MCF 10A (cell line): ENCODE results near the gene RIPK4. TPM values are rescaled to one million over a fixed set of nuclear protein-coding genes. Genes with fewer than 3 reads are reported as not detected.
A peak's percentile ranks its signal among the peaks of the same experiment; 100 is the strongest.

Experiments
- BruUV-seq: library from RNA; stranded (reverse); fragments of 400-500 nt; replicated peaks from 2 replicates; lab custom pipeline; 2021; lab: Mats Ljungman, UMichigan
- CTCF ChIA-PET: fragments of 300-600 bp; sonication (Branson Sonifier 250); formaldehyde crosslinking; extraction: SDS; loops from one replicate; lab custom pipeline; 2021; ENCODE audit warnings: antibody characterized with exemption, inconsistent platforms; lab: Yijun Ruan, JAX
- POLR2A ChIA-PET: fragments of 300-600, 350-650 bp; sonication (Branson Sonifier 250); formaldehyde crosslinking; extraction: SDS; loops from one replicate; lab custom pipeline; 2020; ENCODE audit warnings: antibody characterized with exemption, inconsistent platforms; lab: Yijun Ruan, JAX
- DNase-seq: peaks from one replicate; pipeline ENCODE4 v3.0.0-alpha.2; 2018; ENCODE audit not compliant: unreplicated experiment
- H3K27ac Mint-ChIP-seq: one replicate; pipeline ENCODE4 v1.8.0; 2022; ENCODE audit warnings: mild to moderate bottlenecking, low read depth, mixed read lengths; ENCODE audit not compliant: unreplicated experiment
- H3K27me3 Mint-ChIP-seq: one replicate; pipeline ENCODE4 v1.8.0; 2022; ENCODE audit warnings: mixed read lengths; ENCODE audit not compliant: insufficient read depth, unreplicated experiment
- H3K36me3 Mint-ChIP-seq: one replicate; pipeline ENCODE4 v1.8.0; 2022; ENCODE audit warnings: mild to moderate bottlenecking, moderate library complexity, mixed read lengths; ENCODE audit not compliant: insufficient read depth, unreplicated experiment
- H3K4me1 Mint-ChIP-seq: one replicate; pipeline ENCODE4 v1.8.0; 2022; ENCODE audit warnings: mixed read lengths; ENCODE audit not compliant: insufficient read depth, unreplicated experiment
- H3K4me3 Mint-ChIP-seq: one replicate; pipeline ENCODE4 v1.8.0; 2022; ENCODE audit warnings: mild to moderate bottlenecking, moderate library complexity, mixed read lengths; ENCODE audit not compliant: unreplicated experiment
- H3K9me3 Mint-ChIP-seq: one replicate; pipeline ENCODE4 v1.8.0; 2022; ENCODE audit warnings: mixed read lengths; ENCODE audit not compliant: unreplicated experiment
- intact Hi-C: fragments of 100-400 bp; cut with micrococcal nuclease; formaldehyde crosslinking; loops from 2 replicates; pipeline ENCODE4 v1.14.1; 2022
- total RNA-seq: library from RNA; stranded (reverse); gene quantifications from 2 replicates; pipeline ENCODE4 v1.2.3, GENCODE V29; 2022
- TF ChIP-seq, protein P1 (sequence below): fragments of 200-600 bp; IDR thresholded peaks from one replicate; pipeline ENCODE4 v1.8.0; 2022; ENCODE audit warnings: antibody characterized with exemption, mild to moderate bottlenecking; ENCODE audit not compliant: unreplicated experiment

Gene RIPK4
- total RNA-seq, 1 experiment from 2014 or later: 22.3 TPM

DNA sequence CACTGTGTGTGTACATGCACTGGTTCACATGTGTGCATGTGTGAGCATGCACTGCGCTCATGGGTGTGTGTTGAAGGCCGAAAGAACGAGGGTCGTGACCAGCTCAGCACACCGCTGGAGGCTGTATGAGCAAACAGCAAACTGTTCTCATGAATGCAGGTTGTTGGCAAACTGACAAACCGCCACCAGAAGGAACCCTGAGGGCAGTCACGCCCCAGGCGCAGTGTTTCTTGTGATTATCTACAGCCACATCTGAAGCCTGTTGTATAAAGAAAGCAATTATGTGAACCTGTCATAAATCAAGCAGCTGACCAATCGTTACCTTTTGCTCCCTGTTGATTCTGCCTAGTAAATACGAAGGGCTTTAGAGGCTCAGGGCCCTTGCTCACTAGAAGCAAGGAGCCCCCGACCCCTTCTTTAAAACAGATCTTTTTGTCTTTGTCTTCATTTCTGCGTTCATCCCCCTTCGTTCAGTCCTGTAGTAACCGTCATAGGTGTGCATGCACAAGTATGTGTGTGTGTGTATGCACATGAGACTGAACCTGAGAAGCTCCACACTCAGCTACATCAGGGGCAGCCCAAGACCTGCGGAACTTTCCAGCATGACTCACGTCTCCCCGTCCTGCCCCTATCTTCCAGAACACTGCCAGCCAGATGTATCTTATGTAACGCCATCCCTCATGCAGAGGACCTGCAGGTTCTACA is 16.8 kb upstream of the RIPK4 start:
- Mint-ChIP-seq H3K27me3 (no peaks in the 10 kb centered on the region), H3K9me3 (no peaks in the 10 kb centered on the region), H3K36me3 (no peaks in the 10 kb centered on the region), H3K4me1 (peaks cover 29% of the 10 kb centered on the region), H3K27ac (no peak overlapping the region), H3K4me3 (peak overlapping the region; percentile 7)
- ChIA-PET CTCF (interaction anchor here (0.7 to 2.1 kb wide), 4 partner anchors 35 to 174 kb away, joined by 3 to 12 read pairs (median 4); no protein-coding TSS in a partner anchor), POLR2A (interaction anchor here (0.5 to 9.7 kb wide), 16 partner anchors 18 to 334 kb away, joined by 3 to 136 read pairs (median 6); partner anchors contain the start of genes RIPK4 and ZBTB21)
- intact Hi-C loops: no loop called here
- TF ChIP-seq, protein P1, sequence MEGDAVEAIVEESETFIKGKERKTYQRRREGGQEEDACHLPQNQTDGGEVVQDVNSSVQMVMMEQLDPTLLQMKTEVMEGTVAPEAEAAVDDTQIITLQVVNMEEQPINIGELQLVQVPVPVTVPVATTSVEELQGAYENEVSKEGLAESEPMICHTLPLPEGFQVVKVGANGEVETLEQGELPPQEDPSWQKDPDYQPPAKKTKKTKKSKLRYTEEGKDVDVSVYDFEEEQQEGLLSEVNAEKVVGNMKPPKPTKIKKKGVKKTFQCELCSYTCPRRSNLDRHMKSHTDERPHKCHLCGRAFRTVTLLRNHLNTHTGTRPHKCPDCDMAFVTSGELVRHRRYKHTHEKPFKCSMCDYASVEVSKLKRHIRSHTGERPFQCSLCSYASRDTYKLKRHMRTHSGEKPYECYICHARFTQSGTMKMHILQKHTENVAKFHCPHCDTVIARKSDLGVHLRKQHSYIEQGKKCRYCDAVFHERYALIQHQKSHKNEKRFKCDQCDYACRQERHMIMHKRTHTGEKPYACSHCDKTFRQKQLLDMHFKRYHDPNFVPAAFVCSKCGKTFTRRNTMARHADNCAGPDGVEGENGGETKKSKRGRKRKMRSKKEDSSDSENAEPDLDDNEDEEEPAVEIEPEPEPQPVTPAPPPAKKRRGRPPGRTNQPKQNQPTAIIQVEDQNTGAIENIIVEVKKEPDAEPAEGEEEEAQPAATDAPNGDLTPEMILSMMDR: no peak
- BruUV-seq: no TSS peak
- peak; percentile 93 for DNase-seq

DNA sequence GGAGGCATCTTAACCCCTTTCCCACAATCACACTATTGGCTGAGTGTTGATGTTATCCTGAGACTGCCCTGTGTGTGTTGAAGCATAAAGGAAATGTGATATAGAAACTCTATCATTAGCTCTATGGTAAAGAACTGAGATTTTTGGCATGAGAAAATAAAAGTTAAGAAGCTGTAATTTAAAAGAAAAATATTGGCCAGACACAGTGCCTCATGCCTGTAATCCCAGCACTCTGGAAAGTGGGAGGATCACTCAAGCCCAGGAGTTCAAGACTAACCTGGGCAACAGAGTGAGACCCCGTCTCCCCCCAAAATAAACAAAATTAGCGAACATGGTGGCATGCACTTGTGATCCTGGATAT is 14.2 kb upstream of the RIPK4 start:
- intact Hi-C loops: no loop called here
- DNase-seq: no peak
- Mint-ChIP-seq H3K4me1 (peaks cover 34% of the 10 kb centered on the region), H3K36me3 (no peaks in the 10 kb centered on the region), H3K27ac (no peak overlapping the region), H3K4me3 (no peak overlapping the region), H3K9me3 (no peaks in the 10 kb centered on the region), H3K27me3 (no peaks in the 10 kb centered on the region)
- TF ChIP-seq, protein P1: no peak
- ChIA-PET POLR2A (interaction anchor here (0.6 to 2.0 kb wide), 7 partner anchors 13 to 180 kb away, joined by 3 to 14 read pairs (median 3); no protein-coding TSS in a partner anchor), CTCF (interaction anchor here (0.6 to 2.2 kb wide), 4 partner anchors 13 to 149 kb away, joined by 3 to 14 read pairs (median 6); no protein-coding TSS in a partner anchor)
- no TSS peak for BruUV-seq

DNA sequence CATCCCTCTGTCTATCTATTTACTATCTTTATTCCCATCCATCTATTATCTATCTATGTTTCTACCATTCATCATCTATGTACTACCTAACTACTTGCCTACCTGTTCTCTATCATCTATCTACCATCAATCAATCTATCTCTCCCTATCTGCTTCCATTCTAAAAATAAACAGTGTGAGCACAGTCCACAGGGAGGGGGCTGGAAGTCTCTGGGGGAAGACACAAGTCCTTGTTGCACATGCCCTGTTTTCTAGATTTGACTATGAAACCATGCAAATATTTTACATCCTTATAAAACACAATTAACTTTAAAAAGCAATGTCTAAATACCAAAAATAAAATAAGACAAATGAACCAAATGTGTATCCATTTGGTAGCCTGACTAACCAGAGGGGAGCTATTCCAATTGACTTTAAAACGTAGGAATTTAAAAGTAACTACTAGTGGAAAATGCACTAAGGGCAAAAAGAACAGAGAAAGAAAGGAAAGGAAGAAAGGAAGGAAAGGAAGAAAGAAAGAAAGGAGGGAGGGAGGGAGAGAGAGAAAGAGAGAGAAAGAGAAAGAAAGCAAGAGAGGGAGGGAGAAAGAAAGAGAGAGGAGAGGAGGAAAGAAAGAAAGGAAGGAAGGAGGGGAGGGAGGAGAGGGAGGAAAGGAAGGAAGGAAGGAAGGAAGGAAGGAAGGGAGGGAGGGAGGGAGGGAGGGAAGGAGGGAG is 13.6 kb upstream of the RIPK4 start:
- no TSS peak for BruUV-seq
- CTCF ChIA-PET: interaction anchor here (0.6 to 2.2 kb wide), 5 partner anchors 12 to 168 kb away, joined by 3 to 14 read pairs (median 3); no protein-coding TSS in a partner anchor
- H3K36me3 Mint-ChIP-seq: no peaks in the 10 kb centered on the region

More for the DNA sequence above, 13.6 kb upstream of the RIPK4 start:
- intact Hi-C loops: no loop called here
- POLR2A ChIA-PET: interaction anchor here (0.6 to 2.0 kb wide), 7 partner anchors 12 to 332 kb away, joined by 3 to 14 read pairs (median 4); no protein-coding TSS in a partner anchor
- TF ChIP-seq, protein P1: no peak
- Mint-ChIP-seq H3K4me3 (no peak overlapping the region), H3K4me1 (peaks cover 32% of the 10 kb centered on the region), H3K27ac (no peak overlapping the region), H3K9me3 (no peaks in the 10 kb centered on the region), H3K27me3 (no peaks in the 10 kb centered on the region)
- no peak for DNase-seq
